ENCODE measurements around the gene DGKA.
"Not testable (repeated sequence)": the region's sequence is repeated elsewhere in the genome, so short reads cannot be mapped to it uniquely, and the experiment has no call there.

The DGKA gene

DNA sequence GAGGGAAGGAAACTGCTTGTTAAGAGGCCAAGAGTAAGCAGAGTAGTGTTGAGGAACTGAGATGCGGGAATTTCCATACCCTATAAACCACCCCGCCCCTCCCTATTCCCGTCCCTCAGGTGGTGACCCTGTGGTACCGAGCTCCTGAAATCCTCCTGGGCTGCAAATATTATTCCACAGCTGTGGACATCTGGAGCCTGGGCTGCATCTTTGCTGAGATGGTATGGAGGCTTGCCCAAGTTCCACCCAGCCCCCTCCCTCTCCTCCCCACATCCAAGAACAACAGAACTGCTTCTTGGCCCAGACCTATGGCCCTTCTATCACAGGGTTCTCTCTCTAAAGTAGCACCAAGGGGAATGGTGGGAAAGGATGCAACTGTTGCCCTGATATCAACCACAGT lies 38.4 kb downstream of the DGKA start:
- DNase-seq: no peak

DNA sequence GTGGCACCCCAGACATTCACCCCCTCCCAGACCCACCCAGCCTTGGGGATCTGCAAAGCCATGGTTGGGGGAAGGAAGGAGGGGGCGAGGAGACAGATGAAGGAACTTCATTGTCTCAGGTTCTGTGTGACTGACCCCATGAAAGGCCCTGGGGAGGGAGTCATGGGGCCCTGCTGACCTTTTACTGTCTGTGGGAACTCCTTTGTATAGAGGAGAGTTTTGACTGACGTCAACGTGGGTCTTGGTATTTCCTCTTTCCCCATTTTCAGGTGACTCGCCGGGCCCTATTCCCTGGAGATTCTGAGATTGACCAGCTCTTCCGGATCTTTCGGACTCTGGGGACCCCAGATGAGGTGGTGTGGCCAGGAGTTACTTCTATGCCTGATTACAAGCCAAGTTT lies 39.8 kb downstream of the DGKA start:
- DNase-seq: no peak

- no peak for DNase-seq
Observed at GRCh38 chr12:55972042-55972441, 41.1 kb downstream of the DGKA start.

DNA sequence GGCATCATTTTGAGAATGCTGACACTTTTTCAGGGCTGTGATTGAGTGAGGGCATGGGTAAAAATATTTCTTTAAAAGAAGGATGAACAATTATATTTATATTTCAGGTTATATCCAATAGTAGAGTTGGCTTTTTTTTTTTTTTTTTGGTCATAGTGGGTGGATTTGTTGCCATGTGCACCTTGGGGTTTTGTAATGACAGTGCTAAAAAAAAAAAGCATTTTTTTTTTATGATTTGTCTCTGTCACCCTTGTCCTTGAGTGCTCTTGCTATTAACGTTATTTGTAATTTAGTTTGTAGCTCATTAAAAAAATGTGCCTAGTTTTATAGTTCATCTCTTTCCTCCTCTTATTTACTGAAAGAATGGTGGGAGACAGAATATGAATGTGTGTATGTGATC lies 41.5 kb downstream of the DGKA start:
- no peak for DNase-seq

DNA sequence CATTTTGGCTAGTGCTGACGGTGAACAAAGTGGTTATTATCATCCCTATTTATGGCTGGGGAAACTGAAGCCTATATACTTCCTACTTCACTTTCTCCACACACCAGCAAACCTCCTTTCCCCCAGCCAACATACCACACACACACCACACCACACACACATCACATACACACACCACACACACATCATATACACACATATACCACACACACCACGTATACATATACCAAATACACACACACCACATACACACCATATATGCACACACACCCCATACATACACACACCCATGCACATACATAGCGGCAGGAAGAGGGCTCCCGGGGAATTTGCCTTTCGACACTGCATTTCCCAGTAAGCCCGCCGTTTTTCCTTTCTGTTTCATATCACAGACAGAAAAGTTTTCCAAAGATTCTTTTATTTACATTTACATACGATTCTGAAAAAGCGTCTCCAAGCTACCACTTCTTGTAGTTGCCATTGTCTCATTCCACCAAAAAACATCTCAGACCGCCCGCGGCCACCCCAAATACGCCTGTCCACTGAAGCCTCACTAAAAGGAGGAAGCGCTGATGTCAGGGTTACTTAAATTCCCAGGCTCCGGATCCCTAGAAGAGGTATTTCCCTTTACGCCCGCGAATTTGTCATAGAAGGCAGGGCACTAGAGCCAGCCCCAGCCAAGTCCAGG lies 42.1 kb downstream of the DGKA start:
- peak; percentile 59 for DNase-seq

DNA sequence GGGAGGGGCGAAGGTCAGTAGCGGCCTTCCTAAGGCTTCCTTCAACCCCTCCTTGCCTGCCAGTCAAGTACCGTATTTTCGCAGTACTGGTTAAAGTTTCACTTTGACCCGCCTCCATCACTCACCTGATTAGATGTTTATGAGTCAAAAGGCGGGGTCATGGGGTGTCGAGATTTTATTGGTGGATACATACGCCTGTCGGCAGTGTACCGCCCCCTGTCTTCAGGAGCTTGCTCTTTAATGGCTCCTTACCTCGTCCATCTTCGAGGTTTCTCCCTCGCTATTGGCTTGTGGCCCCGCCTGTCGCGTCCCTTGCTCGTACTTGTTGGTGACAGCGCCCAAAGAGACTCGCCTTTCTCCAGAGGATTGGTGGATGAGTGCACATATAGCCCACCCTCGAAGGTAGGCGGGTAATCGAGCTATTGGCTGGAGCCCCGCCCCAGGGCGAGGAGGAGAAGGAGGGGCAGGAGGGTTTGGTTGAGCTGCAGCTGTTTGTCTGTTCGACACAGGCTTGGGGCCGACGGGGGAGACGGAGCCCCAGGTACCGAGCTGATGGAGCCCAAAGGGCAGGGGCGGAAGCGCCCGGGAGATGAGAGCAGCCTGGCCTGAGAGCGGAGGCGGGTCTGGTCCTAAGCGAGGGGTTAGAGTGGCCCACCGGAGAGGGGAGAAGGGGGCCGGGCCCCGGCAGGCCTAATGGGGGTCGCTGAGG lies 42.8 kb downstream of the DGKA start, which contains the start of gene RAB5B:
TSS of gene RAB5B (plus strand) at position 480 of the 709 bp plus-strand sequence. CDS start 12,883 bp downstream, outside the sequence.
- peak; percentile 94 for DNase-seq

DNA sequence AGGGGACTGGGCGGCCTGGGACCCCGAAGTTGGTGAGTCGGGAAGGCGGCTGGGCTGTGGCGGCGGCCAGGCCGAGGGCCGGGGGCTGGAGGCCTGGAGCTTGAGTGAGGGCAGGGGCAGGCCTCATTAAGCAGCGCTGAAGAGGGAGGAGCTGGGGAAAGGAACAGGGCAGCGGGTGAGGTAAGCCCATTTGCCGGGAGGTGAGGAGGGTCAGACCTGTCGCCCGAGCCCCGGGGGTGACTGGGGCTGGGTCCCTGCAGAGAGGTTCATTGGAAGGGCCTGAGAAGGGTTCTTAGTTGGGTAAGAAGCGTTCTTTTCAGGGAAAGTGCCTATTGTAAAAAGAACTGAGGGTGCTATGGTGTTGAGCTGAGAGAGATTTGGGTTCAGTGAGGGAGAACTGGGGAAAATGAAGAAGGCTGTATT lies 43.4 kb downstream of the DGKA start:
- DNase-seq: no peak

DNA sequence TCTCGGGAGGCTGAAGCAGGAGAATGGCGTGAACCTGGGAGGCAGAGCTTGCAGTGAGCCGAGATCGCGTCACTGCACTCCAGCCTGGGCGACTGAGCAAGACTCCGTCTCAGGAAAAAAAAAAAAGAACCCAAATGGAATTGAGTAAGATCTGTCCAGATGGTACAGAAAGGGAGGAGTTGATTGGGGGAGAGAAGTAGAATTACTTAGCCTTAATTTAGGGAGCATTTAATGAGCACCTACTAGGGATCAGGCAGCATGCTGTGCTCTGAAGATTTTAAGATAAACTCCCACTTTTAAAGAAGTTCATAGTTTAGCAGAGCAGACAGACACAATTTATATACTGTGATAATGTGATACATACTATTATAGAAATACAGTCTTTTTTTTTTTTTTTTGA lies 47.4 kb downstream of the DGKA start:
- DNase-seq: no peak

DNA sequence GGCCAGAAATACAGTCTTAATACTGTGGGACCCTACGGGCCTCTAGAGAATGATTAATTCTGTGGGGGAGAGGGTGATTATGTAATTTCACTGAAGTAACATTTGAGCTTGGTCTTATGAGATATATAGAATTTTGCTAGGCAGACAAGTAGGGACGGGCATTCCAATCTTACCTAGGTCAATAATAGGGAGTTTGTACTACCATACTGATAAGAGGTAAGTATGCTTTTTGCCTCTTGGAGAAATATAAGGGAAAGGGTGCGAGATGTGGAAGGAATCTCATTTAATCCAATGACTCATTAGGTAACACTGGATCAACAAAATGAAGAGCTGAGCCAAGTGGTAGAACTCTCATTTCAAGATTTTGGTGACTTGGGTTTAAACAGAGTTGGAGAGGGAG lies 48.1 kb downstream of the DGKA start:
- DNase-seq: no peak

DNA sequence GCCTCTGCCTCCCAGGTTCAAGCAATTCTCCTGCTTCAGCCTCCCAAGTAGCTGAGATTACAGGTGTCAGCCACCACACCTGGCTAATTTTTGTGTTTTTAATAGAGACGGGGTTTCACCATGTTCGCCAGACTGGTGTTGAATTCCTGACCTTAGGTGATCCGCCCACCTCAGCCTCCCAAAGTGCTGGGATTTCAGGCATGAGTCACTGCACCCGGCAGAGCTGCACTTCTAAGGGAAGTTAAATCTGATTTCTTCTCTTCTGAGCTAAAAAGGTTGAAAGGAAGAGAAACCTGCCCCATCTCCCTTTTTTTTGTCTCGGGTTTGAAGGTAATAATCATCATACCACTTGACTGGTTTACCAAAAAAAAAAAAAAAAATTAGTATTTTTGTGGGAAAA lies 50.9 kb downstream of the DGKA start:
- DNase-seq: not testable (repeated sequence)

DNA sequence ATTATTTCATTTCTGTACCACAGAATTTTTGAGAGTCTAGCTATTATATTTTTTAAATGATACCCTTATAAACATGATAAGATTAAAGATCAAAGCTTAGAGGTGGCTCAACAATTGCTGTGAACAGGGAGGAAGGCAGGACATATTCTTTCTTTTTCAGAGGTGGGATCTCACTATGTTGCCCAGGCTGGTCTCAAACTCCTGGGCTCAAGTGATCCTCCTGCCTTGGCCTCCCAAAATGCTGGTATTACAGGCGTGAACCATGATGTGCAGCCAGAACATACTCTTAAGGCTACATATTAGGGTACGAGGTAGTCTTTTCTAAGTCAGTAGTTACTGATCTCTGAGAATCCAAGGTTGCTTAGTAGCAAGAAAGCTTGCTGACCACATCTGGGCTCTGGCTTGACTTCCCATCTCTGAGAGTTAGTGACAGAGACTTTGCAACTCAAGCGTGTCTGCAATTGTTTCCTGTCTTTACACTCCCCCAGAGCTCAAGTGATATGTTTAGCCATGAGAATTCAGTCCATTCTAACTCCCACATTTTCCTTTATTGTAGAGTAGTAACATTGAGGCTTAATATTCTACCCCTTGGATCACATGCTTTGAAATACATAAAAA lies 51.5 kb downstream of the DGKA start:
- no peak for DNase-seq

- DNase-seq: no peak
Observed at GRCh38 chr12:55983232-55983842, 52.4 kb downstream of the DGKA start.

- no peak for DNase-seq
Observed at GRCh38 chr12:55984861-55985260, 53.9 kb downstream of the DGKA start.

DNA sequence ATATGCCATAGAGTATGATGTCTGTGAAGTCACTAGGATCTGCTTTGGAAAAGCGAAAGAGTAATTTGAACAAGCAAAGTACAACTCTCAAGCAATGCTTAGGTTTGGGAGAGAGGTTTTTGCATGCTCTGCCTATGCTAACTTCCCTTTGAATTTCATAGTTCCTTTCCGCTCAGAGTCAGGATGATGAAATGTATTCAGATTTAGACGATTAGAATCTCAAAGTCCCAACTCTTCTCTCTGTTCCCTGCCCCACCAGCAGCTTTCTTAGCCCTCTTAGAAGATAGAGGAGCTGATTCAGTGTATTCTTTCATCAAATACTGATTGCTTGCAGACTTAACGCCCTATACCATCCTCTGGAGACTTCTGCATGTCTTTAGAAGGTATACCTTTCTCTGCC lies 54.4 kb downstream of the DGKA start:
- no peak for DNase-seq

DNA sequence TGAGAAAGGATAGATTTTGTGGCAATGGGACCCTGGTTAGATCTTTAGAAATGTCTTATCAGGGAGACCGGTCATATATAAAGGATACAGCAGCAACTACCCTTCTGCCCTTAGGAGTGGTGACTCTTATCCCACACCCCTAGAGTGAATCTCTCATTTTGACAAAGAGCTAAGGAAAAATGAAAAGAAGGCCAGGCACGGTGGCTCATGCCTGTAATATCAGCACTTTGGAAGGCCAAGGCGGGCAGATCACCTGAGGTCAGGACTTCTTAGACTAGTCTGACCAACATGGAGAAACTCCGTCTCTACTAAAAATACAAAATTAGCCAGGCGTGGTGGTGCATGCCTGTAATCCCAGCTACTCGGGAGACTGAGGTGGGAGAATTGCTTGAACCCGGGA lies 55.0 kb downstream of the DGKA start:
- not testable (repeated sequence) for DNase-seq

GRCh38 chr12:55991110-55991509 lies 60.1 kb downstream of the DGKA start:
- DNase-seq: no peak

GRCh38 chr12:55993230-55993853 lies 62.4 kb downstream of the DGKA start:
- no peak for DNase-seq

DNA sequence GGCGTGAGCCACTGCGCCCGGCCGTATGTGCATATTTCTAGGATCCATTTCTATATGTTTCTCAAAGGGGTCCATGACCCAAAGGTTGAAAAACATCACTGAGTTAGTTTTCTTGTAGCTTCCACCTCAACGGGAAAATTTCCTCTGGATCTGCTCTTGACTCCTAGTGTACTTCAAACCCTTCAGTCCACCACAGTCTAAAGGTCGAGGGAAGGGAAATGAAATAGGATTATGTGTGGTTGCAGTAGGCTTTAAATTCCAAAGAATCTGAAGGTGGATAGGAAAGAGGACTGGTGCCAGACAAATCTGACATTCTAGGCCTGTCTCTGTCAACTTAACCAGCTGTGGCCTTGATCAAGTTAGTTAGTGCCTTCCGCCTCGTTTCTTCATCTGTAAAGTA lies 64.4 kb downstream of the DGKA start:
- no peak for DNase-seq

- DNase-seq: peak; percentile 79
Observed at GRCh38 chr12:55996201-55996714, 65.3 kb downstream of the DGKA start.

DNA sequence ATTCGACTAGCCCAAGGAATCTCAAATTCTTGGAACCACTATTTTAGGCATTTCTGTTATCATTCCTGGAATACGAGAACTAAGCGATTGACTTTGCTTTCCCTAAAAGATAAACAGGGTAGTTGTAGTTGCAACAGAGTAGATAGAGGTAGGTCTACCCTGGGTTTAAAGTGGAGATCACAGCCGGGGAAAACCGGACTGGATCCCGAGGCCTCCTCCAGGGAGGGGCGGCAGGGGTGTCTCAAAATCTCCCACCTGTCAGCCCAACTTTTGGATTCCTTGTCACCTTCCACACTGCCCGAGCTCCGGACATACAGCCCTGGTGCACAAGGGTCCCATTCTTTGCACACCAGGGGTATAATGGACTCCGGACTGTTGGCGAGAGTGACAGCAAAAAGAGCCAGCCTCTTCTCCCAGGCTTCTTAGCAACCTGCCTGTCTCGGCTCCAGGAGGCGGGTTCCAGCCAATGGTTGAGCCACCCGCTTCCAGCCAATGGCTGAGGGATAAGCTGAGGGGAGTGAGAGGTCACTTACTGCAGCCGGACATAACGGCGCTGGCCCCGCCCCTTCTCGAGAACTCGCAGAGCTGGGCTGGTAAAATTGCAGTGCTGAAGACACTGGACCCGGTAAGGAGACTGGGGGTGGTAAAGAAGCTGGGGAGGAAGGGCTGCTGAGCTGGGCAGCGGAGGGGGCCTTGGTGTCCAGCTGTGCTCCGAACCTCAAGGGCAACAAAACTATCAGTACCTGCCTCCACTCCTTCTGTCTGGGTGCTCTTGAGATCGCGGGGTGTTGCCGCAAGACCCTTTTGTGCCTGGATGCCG lies 66.0 kb downstream of the DGKA start, which contains the start of gene SUOX:
TSS of gene SUOX (plus strand) at position 562 of the 820 bp plus-strand sequence. CDS start 4,946 bp downstream, outside the sequence.
- DNase-seq: peak; percentile 70

- no peak for DNase-seq
Observed at GRCh38 chr12:55997535-55997859, 66.5 kb downstream of the DGKA start.

- DNase-seq: not testable (repeated sequence)
Observed at GRCh38 chr12:55999522-55999921, 68.6 kb downstream of the DGKA start.
